ENCODE measurements around the gene BCAS3.

- no peak for TF ChIP-seq CTCF (IDR thresholded peaks at IDR 0.05)
- no peak for TF ChIP-seq POLR2A (IDR thresholded peaks at IDR 0.05)
Measured at GRCh38 chr17:61426482-61427304, 749.0 kb downstream of the BCAS3 start.

All from lower leg skin (tissue), 3 donors.